CD4-positive, alpha-beta T cell treated with Interferon gamma for 1 hour (primary cell): ENCODE measurements around the gene LSS.
"Not testable (repeated sequence)": the region's sequence is repeated elsewhere in the genome, so short reads cannot be mapped to it uniquely, and the experiment has no call there.

Experiments
- DNase-seq: peaks from one replicate; pipeline ENCODE4 v3.0.0-alpha.2; 2020

The LSS gene

DNA sequence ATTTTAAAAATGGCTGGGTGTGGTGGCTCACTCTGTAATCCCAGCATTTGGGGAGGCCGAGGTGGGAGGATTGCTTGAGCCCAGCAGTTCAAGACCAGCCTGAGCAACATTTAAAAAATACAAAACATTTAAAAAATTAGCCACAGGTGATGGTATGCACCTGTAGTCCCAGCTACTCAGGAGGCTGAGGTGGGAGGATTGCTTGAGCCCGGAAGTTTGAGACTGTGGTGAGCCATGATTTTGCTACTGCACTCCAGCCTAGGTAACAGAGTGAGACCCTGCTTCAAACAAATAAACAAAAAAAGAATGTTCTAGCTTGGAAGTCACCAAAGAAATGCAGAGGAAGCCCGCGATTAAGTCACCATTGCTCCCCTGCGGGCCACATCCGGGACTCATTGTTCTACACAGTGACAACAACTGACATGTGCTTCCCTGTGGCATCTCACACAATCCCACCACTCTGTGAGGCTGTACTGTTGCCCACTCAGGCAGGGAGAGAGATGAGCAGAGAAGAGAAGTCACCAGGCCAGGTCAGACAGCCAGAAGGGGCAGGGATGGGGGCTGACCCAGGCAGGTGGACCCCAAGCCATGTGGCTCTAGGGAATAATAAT is 25.9 kb downstream of the LSS start:
- no peak for DNase-seq

DNA sequence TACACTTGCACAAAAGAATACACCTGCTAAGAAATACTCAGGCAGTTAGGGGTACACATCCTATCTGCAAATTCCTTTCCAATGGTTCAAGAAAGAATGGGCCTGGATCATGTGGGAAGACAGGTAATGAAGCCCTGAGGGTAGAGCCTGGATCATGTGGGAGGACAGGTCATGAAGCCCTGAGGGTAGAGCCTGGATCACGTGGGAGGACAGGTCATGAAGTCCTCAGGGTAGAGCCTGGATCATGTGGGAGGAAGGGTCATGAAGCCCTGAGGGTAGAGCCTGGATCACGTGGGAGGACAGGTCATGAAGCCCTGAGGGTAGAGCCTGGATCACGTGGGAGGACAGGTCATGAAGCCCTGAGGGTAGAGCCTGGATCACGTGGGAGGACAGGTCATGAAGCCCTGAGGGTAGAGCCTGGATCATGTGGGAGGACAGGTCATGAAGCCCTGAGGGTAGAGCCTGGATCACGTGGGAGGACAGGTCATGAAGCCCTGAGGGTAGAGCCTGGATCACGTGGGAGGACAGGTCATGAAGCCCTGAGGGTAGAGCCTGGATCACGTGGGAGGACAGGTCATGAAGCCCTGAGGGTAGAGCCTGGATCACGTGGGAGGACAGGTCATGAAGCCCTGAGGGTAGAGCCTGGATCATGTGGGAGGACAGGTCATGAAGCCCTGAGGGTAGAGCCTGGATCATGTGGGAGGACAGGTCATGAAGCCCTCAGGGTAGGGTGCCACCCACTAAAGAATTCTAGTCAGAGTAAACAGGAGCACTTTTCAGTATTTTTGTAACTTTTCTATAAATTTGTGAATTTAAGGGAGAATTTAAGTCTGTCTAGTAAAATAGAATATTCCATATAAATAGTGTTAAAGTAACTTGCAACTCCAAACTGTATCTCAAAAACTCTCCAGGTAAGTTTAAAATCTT is 27.4 kb downstream of the LSS start:
- not testable (repeated sequence) for DNase-seq

GRCh38 chr21:46199436-46200373 is 28.9 kb downstream of the LSS start:
- DNase-seq, result no peak

DNA sequence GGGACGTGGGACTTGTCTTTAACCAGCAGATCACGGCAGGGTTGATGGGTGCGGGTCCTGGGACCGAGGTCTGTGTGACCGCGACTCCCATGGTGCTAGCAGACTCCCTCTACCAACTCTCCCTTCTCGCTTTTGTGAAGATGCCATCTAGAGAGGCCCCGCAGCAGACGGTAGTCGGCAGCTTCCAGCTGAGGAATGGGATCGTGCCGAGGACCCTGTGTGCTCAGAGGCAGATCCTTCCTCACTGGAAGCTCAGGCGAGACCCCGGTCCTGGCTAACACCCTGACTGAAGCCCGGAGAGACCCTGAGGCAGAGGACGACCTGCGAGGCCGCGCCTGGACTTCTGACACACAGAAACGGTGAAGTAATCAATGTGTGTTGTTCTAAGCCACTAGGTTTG is 31.8 kb downstream of the LSS start:
- DNase-seq, result no peak

DNA sequence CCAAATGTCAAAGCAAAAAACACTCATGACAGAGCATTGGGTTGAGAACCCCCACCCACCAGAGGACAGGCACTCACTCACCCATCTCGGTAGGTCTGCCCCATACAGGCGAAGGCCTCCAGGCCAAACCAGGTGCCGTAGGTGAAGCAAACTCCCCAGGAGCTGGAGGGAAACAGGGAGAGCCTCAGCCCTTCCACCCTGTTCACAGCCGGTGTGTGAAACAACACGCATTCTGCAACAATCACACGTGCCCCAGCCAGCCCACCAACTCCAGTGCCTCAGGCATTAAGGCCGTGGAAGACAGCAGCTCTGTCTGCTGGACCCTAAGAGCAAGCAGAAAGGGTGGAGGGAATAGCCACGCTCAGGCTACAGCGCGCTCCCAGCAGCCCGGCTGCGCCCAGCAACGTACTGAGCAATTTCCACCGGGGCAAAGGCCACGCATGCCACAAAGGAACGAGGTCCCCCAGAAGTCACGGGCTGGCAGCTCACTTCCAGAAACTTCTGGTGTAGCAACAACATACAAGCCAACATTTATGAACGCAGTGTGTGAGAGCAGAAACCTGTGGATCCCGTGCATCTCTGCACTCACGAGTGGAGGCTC is 32.9 kb downstream of the LSS start:
- DNase-seq, result no peak

DNA sequence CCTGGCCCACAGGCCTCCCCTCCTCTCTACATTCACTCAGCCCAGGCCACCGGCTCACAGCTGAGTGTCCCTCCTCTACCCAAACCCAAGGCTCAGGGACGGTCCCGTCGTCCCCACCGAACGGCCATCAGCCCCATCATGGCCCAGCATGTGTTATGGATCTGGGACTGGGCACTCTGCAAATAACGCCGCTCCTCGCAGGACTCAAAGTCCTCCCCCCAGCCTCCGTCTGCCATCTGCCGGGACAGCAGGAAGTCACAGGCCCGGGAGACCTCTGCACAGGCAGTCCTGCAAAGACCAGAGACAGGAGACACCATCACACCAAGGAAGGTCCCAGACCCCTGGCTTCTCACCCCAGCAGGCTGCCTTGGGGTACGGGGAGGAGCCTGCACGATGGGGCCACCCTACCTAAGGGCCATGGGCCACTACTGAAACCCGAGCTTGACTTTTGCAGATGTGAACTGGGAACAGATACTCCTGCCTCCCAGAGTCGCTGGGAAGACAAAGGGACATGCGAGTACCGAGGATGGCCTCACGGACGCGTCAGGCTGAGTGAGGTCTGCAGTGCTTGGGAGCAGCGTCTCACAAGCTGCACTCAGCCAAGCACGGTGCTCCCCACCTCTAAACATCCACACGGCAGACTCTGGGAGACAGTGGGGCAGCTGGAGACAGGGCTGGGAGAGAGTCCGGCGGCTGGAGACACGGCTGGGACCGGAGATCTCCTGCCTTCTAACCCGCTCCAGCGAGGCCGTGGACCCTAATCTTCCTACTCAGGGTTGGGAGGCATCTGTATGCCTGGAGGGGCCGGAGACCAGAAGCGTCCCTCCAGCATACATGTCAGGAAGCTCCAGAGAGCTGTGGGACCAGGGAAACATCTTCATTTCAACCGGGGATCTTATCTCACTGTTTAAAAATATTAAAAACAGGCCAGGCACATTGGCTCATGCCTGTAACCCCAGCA is 33.9 kb downstream of the LSS start:
- no peak for DNase-seq

DNA sequence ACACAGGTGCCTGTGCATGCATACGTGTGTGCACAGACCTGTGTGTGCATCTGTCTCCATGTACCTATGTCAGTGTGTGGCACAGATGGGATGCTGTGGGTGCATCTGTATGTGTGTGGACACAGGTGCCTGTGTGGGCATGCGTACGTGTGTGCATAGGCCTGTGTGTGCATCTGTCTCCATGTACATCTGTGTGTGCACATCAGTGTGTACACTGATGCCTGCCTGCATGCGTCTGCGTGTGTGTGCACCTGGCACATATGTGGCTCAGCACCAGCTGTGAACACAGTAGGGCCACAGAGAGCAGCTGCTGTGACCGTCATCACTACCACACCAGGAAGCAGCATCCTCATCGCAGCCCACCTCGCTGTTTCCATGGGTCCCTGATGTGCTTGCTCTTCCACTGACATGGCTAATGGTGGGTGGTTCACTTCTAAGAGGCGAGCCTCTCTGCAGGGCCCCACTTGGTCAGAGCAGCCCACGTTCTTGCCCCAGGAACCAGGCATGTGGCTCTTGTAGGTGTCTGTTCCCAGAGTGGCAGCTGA is 34.7 kb downstream of the LSS start:
- no peak for DNase-seq

- no peak for DNase-seq
Measured at GRCh38 chr21:46191686-46192575, 36.6 kb downstream of the LSS start.

- no peak for DNase-seq
Measured at GRCh38 chr21:46191257-46191685, 37.3 kb downstream of the LSS start.

- DNase-seq, result no peak
Measured at GRCh38 chr21:46190491-46191131, 38.0 kb downstream of the LSS start.

- DNase-seq, result no peak
Measured at GRCh38 chr21:46189959-46190490, 38.5 kb downstream of the LSS start.

DNA sequence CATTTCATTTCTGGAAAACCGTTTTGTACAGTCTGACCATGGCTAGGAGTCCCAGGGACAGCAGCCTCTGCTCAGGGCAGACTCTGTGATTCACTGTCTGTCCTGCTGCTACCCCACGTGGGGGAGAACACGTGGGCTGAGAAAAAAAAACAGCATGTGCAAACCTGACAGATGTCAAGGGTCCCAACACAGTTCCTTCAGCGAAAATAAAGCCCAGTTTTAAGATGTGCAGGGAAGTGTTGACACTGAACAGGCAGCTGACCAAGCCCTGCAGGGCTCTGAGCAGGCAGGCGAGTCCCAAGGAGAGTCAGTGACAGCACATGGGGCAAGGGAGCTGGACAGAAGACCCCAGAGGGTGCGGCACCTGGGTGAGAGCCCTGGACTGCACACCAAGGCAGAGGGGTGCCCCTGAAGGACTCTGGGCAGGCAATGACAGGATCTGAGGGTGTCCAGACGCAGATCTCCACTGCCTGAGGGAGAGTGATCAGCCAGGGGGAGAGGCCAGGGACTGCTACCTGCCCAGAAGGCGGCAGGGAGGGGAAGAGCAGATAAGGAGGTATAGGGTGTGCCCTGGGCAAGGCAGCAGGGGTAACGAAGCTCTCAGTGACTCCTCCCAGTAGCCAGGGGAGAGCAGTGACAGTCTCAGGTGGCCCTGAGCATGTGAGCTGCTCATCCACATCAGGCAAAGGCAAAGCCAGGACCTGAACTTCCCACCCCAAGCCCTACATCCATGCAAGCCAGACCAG is 39.2 kb downstream of the LSS start:
- DNase-seq, result no peak

- DNase-seq, result no peak
Measured at GRCh38 chr21:46188226-46189212, 40.1 kb downstream of the LSS start.

DNA sequence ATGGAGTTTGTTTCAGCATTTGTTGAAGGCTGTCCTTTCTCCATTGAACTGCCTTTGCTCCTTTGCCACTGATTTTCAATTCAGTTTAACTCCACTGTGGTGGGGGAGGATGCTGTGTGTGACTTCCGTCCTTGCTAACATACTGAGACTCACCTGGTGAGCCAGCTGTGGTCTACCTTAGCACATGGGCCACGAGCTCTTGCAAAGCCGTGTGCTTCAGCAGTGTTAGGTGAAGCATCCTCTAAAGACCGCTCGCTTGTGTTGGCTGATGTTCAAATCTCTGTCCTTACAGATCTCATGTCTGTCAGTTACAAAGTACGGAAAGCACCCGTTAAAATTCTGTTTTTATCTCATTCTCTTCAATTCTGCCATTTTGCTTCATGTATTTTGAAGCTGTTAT is 40.8 kb downstream of the LSS start:
- no peak for DNase-seq

DNA sequence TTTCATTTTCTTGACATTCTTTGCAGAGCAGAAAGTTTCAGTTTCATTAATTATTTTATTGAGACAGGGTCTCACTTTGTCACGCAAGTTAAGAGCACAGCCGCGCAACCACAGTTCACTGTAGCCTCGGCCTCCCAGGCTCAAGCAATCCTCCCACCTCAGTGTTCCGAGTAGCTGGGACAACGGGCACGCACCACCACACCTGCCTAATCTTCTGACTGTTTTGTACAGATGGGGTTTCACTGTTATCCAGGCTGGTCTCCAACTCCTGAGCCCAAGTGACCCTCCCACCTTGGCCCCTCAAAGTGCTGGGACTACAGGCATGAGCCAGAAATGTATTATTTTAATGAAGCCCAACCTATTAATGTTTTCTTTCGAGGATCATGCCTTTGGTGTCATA is 41.3 kb downstream of the LSS start:
- no peak for DNase-seq

GRCh38 chr21:46185716-46186115 is 42.9 kb downstream of the LSS start:
- DNase-seq, result no peak
